SU-DHL-6 (cell line): ENCODE data around the gene NIM1K.

Experiments
- EZH2phosphoT487 ChIP-seq: fragments of 200-600 bp; sonication (generic), shearing (Covaris generic); conservative IDR thresholded peaks from 2 replicates; pipeline ENCODE4 v1.6.1; 2018; ENCODE audit warnings: mild to moderate bottlenecking, antibody characterized with exemption, low read length, moderate library complexity, mixed read lengths
- TF ChIP-seq, protein P1 (sequence below): fragments of 200-600 bp; sonication (generic); IDR thresholded peaks from one replicate; pipeline ENCODE4 v1.5.1; 2017; ENCODE audit warnings: antibody characterized with exemption, mild to moderate bottlenecking, low read length, moderate library complexity; ENCODE audit not compliant: insufficient read depth, poor library complexity, severe bottlenecking

DNA sequence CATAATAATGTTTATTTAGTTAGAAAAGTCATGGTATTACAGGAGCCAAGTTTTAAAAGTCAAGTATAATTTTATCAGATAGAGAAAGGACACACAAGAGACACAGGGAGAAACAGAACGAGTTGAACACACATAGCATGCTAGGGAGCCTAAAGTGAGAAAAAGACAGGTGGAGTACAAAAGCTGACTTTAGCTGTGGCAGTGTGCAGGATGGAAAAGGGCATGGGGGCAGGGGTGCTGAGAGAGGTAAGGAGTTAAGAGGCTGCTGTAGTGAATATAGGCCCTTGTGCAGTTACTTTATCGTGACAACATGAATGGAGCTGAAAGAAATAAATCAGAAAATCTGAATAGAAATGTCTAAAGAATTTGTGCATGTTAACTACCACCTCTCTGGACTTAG lies 103.2 kb downstream of the NIM1K start:
- TF ChIP-seq, protein P1, sequence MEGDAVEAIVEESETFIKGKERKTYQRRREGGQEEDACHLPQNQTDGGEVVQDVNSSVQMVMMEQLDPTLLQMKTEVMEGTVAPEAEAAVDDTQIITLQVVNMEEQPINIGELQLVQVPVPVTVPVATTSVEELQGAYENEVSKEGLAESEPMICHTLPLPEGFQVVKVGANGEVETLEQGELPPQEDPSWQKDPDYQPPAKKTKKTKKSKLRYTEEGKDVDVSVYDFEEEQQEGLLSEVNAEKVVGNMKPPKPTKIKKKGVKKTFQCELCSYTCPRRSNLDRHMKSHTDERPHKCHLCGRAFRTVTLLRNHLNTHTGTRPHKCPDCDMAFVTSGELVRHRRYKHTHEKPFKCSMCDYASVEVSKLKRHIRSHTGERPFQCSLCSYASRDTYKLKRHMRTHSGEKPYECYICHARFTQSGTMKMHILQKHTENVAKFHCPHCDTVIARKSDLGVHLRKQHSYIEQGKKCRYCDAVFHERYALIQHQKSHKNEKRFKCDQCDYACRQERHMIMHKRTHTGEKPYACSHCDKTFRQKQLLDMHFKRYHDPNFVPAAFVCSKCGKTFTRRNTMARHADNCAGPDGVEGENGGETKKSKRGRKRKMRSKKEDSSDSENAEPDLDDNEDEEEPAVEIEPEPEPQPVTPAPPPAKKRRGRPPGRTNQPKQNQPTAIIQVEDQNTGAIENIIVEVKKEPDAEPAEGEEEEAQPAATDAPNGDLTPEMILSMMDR = no peak
- TF ChIP-seq EZH2phosphoT487 = no peak
